Ramos (cell line): ENCODE results near the gene CASZ1.

Source experiments
- in situ Hi-C: fragments of 300-500 bp; cut with MboI; formaldehyde crosslinking; loops from one replicate; pipeline ENCODE4 v1.14.3; 2022; ENCODE audit warnings: low sequenced_read_pairs; ENCODE audit not compliant: unreplicated experiment

CASZ1 gene

DNA sequence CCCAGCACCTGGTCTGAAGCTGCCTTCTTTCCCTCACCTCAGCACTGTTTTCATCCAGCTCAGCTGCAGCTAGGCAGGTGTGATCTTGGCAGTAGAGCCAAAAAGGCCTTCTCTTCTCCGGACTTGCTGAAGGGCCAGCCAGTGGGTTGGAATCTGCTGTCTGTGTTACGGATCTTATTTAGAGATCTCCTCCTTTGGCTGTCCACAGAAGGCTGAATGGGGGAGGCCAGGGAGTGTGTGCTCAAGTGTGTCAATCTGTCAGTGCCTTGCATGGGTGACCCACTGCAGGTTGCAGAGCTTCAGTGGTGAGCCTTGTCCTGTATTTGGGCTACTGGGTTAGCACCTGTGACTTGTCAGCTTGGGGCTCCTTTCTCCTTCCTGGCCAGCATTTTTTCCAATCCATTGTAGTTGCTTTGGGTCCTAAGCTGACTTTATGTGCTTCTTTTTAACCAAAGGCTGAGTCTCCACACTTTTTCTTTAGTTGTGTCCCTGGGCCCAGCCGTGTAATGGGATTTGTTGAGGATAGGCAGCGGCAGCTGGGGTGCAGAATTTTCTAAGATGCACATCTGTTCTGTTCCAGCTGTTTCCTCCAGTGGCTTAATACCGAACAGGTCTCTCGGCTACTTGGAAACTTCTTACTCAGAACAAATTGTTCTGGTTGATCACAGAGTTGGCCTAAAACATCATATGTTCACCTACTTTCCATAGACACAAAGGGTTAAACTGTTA lies 194.9 kb downstream of the CASZ1 start:
- in situ Hi-C loops: no loop called here

DNA sequence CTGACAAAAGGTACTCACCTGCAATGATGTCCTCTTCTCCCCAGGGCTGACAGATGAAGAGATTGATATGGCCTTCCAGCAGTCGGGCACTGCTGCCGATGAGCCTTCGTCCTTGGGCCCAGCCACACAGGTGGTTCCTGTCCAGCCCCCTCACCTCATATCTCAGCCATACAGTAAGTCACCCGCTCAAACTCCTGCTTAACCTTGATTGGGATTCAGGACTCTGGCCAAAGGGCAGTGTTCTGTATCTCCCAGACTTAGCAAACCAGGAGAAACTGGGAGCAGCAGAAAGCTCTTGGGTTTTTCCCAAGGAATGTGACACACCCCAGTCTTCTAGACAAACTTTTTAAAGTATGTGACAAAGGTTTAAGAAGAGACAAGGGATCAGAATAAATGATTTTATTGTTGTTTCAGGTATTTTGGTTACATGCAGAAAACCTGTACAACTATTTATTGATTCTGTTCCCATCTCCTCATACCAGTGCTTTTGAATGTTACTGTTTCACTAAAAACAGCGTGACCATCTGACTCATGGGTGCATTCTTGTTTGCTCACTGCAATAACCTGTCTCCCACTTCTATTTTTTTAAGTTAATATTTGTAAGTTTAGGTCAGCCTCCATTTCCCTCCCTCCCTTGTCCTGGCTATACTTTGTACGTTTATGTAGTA lies 197.1 kb downstream of the CASZ1 start:
- in situ Hi-C loops: no loop called here

DNA sequence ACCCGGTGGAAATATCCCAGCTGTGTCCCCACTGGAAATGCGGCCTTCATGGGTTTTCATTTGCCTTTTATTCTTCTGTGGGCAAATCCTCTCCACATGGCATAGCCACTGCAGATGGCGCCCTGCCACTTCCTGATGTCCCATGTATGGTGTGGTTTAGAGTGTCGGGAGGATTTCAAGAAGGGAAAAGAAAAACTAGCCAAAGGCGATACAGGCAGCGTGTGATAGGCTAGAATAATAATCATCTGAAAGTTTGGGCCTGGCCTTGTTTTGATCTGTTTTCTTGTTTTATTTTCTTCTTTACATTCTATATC lies 198.1 kb downstream of the CASZ1 start:
- in situ Hi-C loops: no loop called here

DNA sequence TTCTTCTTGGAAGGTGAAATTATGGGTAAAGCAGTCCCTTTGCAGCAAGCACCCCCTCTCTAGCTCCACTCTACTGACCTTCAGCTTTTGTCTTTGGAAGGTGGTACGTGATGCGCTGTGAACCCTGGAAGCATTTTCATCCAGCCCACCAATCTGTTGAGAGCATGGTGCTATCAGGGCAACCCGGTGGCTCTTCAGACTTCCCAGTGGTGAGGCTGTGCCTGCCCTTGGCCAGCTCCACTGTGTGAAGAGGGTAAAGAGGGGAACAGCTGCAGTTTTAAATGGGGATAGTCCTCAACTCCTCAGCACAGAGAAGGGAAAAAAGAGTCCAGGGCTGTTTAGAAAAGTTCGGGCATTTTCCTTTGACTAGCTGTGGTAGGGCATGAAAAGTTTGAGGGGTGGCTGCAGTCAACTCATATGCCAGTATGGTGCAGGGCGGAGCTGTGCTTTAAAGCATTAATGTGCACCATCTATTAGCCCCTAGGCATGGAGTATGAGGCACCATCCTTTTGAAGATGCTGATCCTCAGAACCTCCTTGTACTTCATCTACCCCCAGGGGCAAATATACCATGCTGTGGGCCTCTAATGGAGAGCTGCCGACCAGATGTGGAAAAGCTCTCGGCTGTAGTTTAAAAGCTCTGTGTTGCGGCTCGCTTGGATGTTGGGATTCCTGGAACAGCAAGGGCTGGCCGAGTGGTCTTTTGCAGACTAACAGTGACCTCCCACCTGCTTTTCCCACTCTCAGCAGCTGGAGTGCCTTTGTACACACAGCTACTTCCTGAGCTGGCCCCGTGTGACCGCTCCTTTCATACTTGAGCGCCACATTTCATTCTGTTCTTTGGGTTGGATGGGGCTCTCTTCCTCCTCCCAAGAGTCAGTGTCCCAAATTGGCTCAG lies 198.7 kb downstream of the CASZ1 start:
- in situ Hi-C loops: no loop called here

DNA sequence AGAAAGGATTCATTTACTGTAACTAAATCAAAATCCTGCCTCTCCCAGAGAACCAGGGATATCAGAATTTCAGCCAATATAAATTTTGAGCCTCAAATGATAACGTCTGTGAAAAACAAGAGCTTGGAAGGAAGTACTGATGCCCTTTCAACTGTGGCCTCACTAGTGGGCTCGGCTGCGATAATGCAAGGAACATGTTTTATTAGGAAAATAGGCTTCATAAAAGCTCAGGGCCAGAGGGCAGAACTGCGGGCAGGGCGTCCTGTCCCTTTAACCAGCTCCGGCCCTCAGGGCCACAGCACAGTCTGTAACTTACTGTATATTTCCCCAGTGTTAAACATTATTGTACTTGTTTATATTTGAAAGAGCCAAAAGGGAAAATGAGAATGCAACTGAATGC lies 199.7 kb downstream of the CASZ1 start:
- in situ Hi-C loops: no loop called here

DNA sequence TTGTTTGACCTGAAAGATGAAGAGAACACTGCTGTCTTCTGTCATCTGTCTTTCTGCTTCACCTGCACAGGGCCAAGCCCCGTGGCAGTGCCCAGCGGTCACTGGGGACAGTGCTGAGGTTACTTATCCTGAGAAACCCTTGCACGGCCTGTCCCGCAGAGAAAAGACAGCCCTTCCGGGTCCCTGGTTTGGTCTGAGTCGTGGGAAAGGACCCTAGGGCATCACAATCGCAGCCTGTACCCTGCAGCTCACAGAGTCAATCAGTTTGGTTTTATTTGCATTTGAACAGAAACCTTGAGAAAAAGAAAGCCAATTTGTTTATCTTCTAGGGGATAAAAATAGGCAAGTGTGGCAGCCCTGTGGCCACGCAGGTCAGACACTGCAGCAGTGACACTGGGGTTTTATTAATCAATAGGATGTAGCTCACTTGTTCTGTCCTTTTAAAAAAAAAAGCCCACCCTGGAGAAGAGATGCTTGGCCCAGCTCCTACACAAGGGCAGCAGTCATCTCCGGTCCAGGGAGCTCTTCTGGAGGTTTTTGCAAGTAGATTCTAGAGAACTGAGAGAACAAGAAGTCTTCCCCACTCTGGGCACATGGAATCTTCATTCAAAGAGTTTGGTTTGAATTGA lies 201.7 kb downstream of the CASZ1 start:
- in situ Hi-C loops: no loop called here

DNA sequence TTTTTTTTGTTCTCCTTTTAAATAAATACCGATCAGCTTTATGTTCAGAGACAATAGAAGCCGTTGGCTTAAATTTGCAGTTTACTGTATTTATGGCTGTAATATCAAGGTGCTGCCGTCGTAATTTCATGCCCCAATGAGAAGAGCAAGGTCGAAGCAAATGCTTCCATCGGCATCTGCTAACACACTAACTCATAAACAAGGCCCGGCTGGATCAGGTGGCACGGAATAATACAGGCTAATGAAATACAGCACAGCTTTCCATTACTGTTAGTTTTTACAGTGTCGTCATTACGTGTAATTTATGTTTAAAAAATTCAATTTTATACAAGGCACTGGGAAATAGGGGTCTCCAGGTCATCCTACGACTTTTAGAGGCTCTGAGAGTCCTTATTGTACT lies 202.7 kb downstream of the CASZ1 start:
- in situ Hi-C loops: no loop called here

DNA sequence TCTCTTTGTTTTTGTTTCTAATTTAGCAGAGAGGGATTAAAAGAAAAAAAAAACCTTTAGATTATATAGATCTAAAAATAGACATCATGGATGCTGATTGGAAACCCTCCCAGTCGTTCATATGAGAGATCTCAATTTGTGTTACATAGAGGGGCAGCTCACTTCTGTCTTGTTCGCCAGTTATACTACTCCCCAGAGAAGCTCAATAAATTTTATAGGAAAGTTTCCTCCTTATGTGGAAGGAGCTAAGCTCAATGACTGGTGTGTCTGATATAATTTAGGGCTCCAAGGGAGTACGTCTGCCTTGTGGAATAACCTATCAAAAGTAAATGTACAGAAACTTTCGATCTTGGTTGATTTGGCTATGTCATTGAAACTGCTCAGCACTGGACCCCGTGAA lies 204.1 kb downstream of the CASZ1 start:
- in situ Hi-C loops: no loop called here

DNA sequence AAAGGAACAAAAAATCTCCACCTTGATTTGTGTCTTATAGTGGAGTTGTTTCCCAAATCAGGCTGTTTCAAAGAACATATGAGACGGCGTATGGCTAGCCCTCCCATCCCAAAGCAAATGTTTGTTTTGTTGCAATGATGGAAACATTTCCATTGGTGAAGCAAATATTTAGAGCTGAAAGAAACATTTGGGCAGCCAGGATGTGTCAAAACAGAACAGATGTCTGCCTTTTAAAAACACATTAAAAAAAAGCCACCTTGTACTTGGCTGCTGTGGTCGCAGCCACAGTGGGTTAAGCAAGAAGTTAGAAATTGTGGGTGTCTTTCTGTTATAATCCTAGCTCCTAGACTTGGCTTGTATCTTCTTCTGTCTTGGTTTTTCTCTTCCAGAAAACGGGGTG lies 205.4 kb downstream of the CASZ1 start:
- in situ Hi-C loops: no loop called here

DNA sequence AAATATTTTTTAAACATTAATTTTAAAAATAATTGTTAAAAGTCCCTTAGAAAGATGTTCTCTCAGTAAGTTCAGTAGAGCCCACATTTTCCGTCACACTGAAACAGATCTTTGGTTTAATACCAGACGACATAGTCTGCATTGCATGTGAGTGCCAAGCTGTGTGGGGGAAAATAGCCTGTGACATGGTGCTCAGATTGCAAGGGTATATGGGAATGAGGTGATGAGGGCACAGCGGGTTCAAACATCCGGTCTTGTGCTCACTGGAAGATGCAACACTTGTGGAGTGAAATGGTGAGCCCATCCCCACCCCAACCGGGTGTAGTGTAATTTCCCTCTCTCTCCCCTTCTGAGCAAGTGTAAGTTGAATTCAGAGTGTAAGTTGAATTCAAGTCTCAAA lies 207.4 kb downstream of the CASZ1 start:
- in situ Hi-C loops: no loop called here

DNA sequence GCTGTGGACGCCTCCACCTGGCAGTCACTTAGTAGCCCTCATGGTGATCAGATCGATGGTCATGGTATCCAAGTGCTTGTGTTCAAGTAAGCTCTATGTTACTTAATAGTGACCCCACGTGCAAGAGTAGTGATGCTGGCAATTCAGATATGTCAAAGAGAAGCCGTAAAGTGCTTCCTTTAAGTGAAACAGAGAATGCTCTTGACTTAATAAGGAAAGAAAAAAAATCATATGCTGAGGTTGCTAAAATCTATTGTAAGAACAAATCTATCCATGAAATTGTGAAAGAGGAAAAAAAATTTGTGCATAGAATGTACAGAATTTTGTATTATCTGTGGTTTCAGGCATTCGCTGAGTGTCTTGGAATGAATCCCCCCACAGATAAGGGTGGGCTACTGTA lies 207.8 kb downstream of the CASZ1 start:
- in situ Hi-C loops: no loop called here
